GM18867 (cell line): Measurements from ENCODE around the gene C10orf143.
"Not testable (repeated sequence)": the region's sequence is repeated elsewhere in the genome, so short reads cannot be mapped to it uniquely, and the experiment has no call there.

Experiments used
- ATAC-seq: cut with Tn5 transposase; IDR thresholded peaks from one replicate; pipeline ENCODE4 v1.9.1; 2021; ENCODE audit warnings: mild to moderate bottlenecking, moderate library complexity; ENCODE audit not compliant: unreplicated experiment

The C10orf143 gene

GRCh38 chr10:130111852-130112180, 1.2 kb upstream of the C10orf143 start:
- ATAC-seq = no peak

GRCh38 chr10:130111113-130111851, 652 bp upstream of the C10orf143 start:
- ATAC-seq = peak; percentile 88

GRCh38 chr10:130109796-130110245, 809 bp downstream of the C10orf143 start:
- ATAC-seq = no peak

GRCh38 chr10:130108934-130109604, 1.6 kb downstream of the C10orf143 start:
- no peak for ATAC-seq

- ATAC-seq = not testable (repeated sequence)
Measured at GRCh38 chr10:130108146-130108545, 2.5 kb downstream of the C10orf143 start.

GRCh38 chr10:130105724-130106123, 4.9 kb downstream of the C10orf143 start:
- ATAC-seq = no peak

GRCh38 chr10:130099344-130099743, 11.3 kb downstream of the C10orf143 start:
- no peak for ATAC-seq

GRCh38 chr10:130090565-130090964, 20.1 kb downstream of the C10orf143 start:
- not testable (repeated sequence) for ATAC-seq

- ATAC-seq = no peak
Measured at GRCh38 chr10:130080461-130080814, 30.2 kb downstream of the C10orf143 start.

- no peak for ATAC-seq
Measured at GRCh38 chr10:130079614-130080460, 30.8 kb downstream of the C10orf143 start.

- ATAC-seq = no peak
Measured at GRCh38 chr10:130078120-130078519, 32.5 kb downstream of the C10orf143 start.

GRCh38 chr10:130076681-130077080, 33.9 kb downstream of the C10orf143 start:
- no peak for ATAC-seq

GRCh38 chr10:130074639-130075038, 36.0 kb downstream of the C10orf143 start:
- no peak for ATAC-seq

GRCh38 chr10:130073912-130074311, 36.7 kb downstream of the C10orf143 start:
- ATAC-seq = no peak

- ATAC-seq = no peak
Measured at GRCh38 chr10:130072247-130072646, 38.4 kb downstream of the C10orf143 start.

GRCh38 chr10:130067893-130068292, 42.7 kb downstream of the C10orf143 start:
- ATAC-seq = no peak

- no peak for ATAC-seq
Measured at GRCh38 chr10:130066743-130067142, 43.9 kb downstream of the C10orf143 start.

GRCh38 chr10:130065251-130065650, 45.4 kb downstream of the C10orf143 start:
- ATAC-seq = no peak

GRCh38 chr10:130064783-130065182, 45.8 kb downstream of the C10orf143 start:
- ATAC-seq = no peak

GRCh38 chr10:130062976-130063375, 47.7 kb downstream of the C10orf143 start:
- ATAC-seq = no peak

GRCh38 chr10:130062201-130062600, 48.4 kb downstream of the C10orf143 start:
- no peak for ATAC-seq

- no peak for ATAC-seq
Measured at GRCh38 chr10:130061760-130062159, 48.9 kb downstream of the C10orf143 start.
